ENCODE measurements around the gene MEG3. TPM values are rescaled to one million over a fixed set of nuclear protein-coding genes. Genes with fewer than 3 reads are reported as not detected.

The MEG3 gene
- polyA plus RNA-seq, 1 donor from 2014 or later = not detected

DNA sequence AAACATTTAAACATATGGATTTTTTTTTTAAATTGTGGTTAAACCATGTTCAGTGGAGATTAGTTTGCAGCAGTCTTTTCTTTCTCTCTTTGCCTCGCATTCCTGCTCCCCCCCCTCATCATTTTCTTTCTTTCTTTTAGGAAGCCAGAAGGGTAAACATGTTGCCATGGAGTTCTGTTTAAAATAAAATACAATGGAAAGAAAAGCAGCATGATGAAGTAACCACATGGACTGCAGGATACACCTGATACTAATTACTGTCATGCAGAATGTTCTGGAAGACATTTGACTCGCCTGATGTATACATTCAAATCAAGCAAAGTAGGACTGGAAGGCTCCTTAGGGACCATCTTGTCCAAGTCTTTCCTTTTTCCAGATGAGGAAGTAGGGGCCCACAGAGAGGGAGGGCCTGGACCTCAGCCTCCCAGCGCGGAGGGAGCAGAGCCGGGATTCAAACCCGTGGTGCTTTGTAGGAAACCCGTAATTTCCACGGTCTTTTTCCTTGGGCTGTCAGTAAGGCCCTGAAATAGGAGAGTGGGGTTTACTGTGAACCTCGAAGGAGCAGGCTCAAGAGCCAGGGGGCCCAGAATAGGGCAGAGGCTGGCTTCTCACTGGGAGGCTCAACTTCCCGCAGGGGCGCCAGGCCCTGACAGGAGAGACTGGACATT lies 2.4 kb upstream of the MEG3 start:
- H2AFZ ChIP-seq (ENCODE audit: low read depth, low read length) = no peak overlapping the region
- H3K9ac ChIP-seq (ENCODE audit: low read length) = no peak overlapping the region
- H3K9me3 ChIP-seq (ENCODE audit: low read length) = peaks cover 8% of the 10 kb centered on the region
- H4K20me1 ChIP-seq (ENCODE audit: insufficient read depth) = no peaks in the 10 kb centered on the region
- H3F3A ChIP-seq (ENCODE audit: insufficient read depth, low read length, poor library complexity, severe bottlenecking) = no peaks in the 10 kb centered on the region
- TF ChIP-seq EZH2 (IDR thresholded peaks at IDR 0.05; ENCODE audit: borderline replicate concordance, insufficient read depth, low read length, poor library complexity, severe bottlenecking) = no peak
- H3K9me2 ChIP-seq (ENCODE audit: insufficient read depth, low read length) = no peaks in the 10 kb centered on the region
- no peaks in the 10 kb centered on the region for H3K36me3 ChIP-seq (ENCODE audit: insufficient read depth, low read length)
- H3K4me2 ChIP-seq (ENCODE audit: low read length) = no peak overlapping the region
- no peak overlapping the region for H3K27ac ChIP-seq (ENCODE audit: low read length)
- H3K4me3 ChIP-seq (ENCODE audit: low read length) = no peak overlapping the region
- no peaks in the 10 kb centered on the region for H3K27me3 ChIP-seq (ENCODE audit: insufficient read depth, low read depth, low read length)
- H3K79me2 ChIP-seq (replicated peaks; ENCODE audit: insufficient read depth, low read length) = no peaks in the 10 kb centered on the region

DNA sequence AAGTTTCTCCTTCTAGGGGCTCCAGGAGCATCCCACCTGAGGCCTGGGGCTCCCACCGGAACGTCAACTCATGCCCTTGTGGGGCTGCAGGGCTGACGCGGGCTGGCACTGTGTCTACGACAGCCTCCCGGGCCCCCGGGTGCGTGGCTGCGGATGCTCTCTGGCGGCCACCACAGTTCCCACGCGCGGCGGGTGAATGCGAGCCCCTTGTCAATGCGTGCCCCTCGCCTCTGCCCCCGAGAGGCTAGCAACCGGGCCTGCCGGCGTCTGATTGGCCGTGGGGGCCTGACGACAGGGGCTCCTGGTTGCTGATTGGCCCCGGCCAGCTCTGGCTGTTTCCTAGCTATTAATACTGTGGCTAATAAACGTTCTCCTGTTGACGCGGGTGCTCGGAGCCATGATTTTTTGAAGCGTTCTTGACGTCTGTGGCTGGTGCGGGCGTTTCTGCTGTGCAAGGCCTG lies 1.8 kb upstream of the MEG3 start:
- Histone ChIP-seq H3K36me3 (ENCODE audit: insufficient read depth, low read length) (no peaks in the 10 kb centered on the region), H3K4me3 (ENCODE audit: low read length) (no peak overlapping the region), H3K9me2 (ENCODE audit: insufficient read depth, low read length) (no peaks in the 10 kb centered on the region), H3K9me3 (ENCODE audit: low read length) (peaks cover 8% of the 10 kb centered on the region), H3K27me3 (ENCODE audit: insufficient read depth, low read depth, low read length) (no peaks in the 10 kb centered on the region), H2AFZ (ENCODE audit: low read depth, low read length) (no peak overlapping the region), H4K20me1 (ENCODE audit: insufficient read depth) (no peaks in the 10 kb centered on the region), H3F3A (ENCODE audit: insufficient read depth, low read length, poor library complexity, severe bottlenecking) (no peaks in the 10 kb centered on the region), H3K27ac (ENCODE audit: low read length) (no peak overlapping the region), H3K9ac (ENCODE audit: low read length) (no peak overlapping the region), H3K4me2 (ENCODE audit: low read length) (no peak overlapping the region), H3K79me2 (replicated peaks; ENCODE audit: insufficient read depth, low read length) (no peaks in the 10 kb centered on the region)
- TF ChIP-seq, protein P1, sequence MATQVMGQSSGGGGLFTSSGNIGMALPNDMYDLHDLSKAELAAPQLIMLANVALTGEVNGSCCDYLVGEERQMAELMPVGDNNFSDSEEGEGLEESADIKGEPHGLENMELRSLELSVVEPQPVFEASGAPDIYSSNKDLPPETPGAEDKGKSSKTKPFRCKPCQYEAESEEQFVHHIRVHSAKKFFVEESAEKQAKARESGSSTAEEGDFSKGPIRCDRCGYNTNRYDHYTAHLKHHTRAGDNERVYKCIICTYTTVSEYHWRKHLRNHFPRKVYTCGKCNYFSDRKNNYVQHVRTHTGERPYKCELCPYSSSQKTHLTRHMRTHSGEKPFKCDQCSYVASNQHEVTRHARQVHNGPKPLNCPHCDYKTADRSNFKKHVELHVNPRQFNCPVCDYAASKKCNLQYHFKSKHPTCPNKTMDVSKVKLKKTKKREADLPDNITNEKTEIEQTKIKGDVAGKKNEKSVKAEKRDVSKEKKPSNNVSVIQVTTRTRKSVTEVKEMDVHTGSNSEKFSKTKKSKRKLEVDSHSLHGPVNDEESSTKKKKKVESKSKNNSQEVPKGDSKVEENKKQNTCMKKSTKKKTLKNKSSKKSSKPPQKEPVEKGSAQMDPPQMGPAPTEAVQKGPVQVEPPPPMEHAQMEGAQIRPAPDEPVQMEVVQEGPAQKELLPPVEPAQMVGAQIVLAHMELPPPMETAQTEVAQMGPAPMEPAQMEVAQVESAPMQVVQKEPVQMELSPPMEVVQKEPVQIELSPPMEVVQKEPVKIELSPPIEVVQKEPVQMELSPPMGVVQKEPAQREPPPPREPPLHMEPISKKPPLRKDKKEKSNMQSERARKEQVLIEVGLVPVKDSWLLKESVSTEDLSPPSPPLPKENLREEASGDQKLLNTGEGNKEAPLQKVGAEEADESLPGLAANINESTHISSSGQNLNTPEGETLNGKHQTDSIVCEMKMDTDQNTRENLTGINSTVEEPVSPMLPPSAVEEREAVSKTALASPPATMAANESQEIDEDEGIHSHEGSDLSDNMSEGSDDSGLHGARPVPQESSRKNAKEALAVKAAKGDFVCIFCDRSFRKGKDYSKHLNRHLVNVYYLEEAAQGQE (IDR thresholded peaks at IDR 0.05; ENCODE audit: borderline replicate concordance) = no peak
- TF ChIP-seq SMC3 (conservative IDR thresholded peaks at IDR 0.05; ENCODE audit: poor library complexity) (no peak), MXI1 (conservative IDR thresholded peaks at IDR 0.05; ENCODE audit: poor library complexity, severe bottlenecking) (no peak), EZH2 (IDR thresholded peaks at IDR 0.05; ENCODE audit: borderline replicate concordance, insufficient read depth, low read length, poor library complexity, severe bottlenecking) (no peak), POLR2AphosphoS5 (IDR thresholded peaks at IDR 0.05) (no peak), CTCF (IDR thresholded peaks at IDR 0.05; ENCODE audit: poor library complexity, severe bottlenecking) (no peak), EP300 (conservative IDR thresholded peaks at IDR 0.05; ENCODE audit: poor library complexity, severe bottlenecking) (no peak), RAD21 (conservative IDR thresholded peaks at IDR 0.05) (no peak)

Measured in neural cell (in vitro differentiated cells).